DOHH2 (cell line): Measurements from ENCODE around the gene CD200.

Source experiments
- CTCF ChIP-seq: fragments of 200-600 bp; sonication (generic); IDR thresholded peaks from one replicate; pipeline ENCODE4 v1.5.1; 2014; ENCODE audit warnings: antibody characterized with exemption, mild to moderate bottlenecking, low read depth, low read length; ENCODE audit not compliant: poor library complexity, severe bottlenecking
- EZH2phosphoT487 ChIP-seq: fragments of 200-600 bp; sonication (generic); IDR thresholded peaks from 2 replicates; pipeline ENCODE4 v1.6.1; 2017; ENCODE audit warnings: borderline replicate concordance, mild to moderate bottlenecking, antibody characterized with exemption, low read length, moderate library complexity, mixed read lengths

GRCh38 chr3:112315791-112316190 lies 17.2 kb upstream of the CD200 start:
- no peak for TF ChIP-seq CTCF
- no peak for TF ChIP-seq EZH2phosphoT487
